MG63 (cell line): ENCODE data around the gene EZR. TPM values are rescaled to one million over a fixed set of nuclear protein-coding genes. Genes with fewer than 3 reads are reported as not detected.
"Not testable (repeated sequence)": the region's sequence is repeated elsewhere in the genome, so short reads cannot be mapped to it uniquely, and the experiment has no call there.

Experiments
- DNase-seq: peaks from one replicate; pipeline ENCODE4 v3.0.0-alpha.2; 2020
- H3K27me3 ChIP-seq: fragments of 250-450 bp; sonication (Bioruptor Pico); 2 replicates; pipeline ENCODE4 v1.5.1; 2020; ENCODE audit warnings: mild to moderate bottlenecking, moderate library complexity
- H3K36me3 ChIP-seq: fragments of 250-450 bp; sonication (Bioruptor Pico); 2 replicates; pipeline ENCODE4 v1.5.1; 2020; ENCODE audit warnings: mild to moderate bottlenecking, moderate library complexity
- H3K4me3 ChIP-seq: fragments of 250-450 bp; sonication (Bioruptor Pico); 2 replicates; pipeline ENCODE4 v1.5.1; 2020; ENCODE audit warnings: mild to moderate bottlenecking, moderate library complexity
- H3K9me3 ChIP-seq: fragments of 250-450 bp; sonication (Bioruptor Pico); 2 replicates; pipeline ENCODE4 v1.5.1; 2020; ENCODE audit warnings: mild to moderate bottlenecking, moderate library complexity
- total RNA-seq: library from RNA; depleted of rRNA; stranded (reverse); fragments of >200 nt; shearing (Covaris generic); gene quantifications from 2 replicates; pipeline ENCODE4 v1.2.3, GENCODE V29; 2014; ENCODE audit warnings: low replicate concordance

Gene EZR
- total RNA-seq, 1 experiment from 2014 or later: 226 TPM

DNA sequence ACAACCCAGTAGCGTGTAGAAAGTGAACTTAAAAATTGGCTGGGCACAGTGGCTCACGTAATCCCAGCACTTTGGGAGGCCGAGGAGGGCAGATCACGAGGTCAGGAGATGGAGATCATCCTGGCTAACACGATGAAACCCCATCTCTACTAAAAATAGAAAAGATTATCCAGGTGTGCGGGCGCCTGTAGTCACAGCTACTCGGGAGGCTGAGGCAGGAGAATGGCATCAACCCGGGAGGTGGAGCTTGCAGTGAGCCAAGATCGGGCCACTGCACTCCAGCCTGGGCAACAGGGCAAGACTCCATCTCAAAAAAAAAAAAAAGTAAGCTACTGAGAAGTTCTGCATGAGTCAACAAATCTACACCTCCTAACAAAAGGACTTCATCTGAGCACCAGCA, 26.7 kb downstream of the EZR start:
- peaks cover 29% of the 10 kb centered on the region for H3K36me3 ChIP-seq
- not testable (repeated sequence) for DNase-seq, H3K9me3 ChIP-seq

DNA sequence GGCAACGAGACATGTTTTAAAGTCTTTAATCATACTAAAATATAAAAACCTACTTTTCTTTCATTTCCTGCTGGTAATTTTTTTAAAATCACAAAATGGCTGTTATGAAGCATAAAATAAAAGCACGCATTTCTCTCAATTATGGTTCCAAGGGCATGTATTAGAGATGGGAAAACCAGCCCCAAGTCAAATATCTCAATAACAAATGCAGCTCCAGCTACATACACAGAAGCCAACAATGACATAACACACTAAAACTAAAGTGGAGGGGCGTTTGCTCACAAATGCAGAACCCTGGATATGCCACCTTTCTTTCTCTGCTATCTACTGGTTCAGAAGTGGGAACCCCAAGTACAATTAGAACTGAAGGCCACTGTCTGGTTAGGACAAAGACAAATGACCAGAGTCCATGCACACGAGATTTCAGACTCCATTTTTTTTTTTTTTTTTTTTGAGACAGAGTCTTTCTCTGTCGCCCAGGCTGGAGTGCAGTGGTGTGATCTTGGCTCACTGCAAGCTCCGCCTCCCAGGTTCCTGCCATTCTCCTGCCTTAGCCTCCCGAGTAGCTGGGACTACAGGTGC, 27.8 kb downstream of the EZR start:
- Histone ChIP-seq H3K4me3 (no peak overlapping the region), H3K27me3 (no peaks in the 10 kb centered on the region), H3K9me3 (no peaks in the 10 kb centered on the region), H3K36me3 (peaks cover 37% of the 10 kb centered on the region)
- DNase-seq: no peak

More for the DNA sequence above, 26.7 kb downstream of the EZR start:
- H3K27me3 ChIP-seq, H3K4me3 ChIP-seq: not testable (repeated sequence)

DNA sequence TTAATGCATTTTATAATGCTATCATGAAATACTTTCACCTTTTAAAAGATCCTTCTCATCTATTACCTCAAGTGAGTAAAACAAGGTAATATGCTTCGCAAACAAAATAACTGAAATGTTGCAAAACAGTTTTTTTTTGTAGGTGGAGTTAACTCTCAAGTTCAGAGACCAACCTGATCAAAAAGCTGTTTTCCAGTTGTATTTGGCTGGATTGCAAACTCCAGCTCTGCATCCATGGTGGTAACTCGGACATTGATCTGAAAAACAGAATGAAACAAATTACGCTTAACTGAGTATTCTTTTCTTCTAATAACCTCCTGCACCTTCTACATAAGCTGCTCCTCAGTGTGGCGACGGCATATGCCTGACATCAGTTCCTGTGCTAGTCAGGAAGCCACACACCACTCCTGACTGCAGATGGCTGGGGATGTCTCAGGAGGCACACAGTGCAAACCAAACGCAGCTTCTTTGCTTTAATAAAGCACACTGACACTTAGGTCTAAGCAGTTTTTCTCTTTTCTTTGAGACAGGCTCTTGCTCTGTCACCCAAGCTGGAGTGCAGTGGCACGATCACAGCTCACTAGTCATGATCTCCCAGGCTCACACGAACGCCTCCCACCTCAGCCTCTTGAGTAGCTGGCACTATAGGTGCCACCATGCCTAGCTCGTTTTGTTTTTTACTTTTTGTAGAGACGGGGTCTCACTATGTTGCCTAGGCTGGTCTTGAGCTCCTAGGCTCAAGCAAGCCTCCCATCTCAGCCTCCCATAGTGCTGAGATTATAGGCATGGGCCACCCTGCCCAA, 29.9 kb downstream of the EZR start:
- Histone ChIP-seq H3K4me3 (no peak overlapping the region), H3K9me3 (no peaks in the 10 kb centered on the region), H3K36me3 (peaks cover 56% of the 10 kb centered on the region), H3K27me3 (no peaks in the 10 kb centered on the region)
- DNase-seq: no peak

- DNase-seq: no peak
- H3K27me3 ChIP-seq: no peaks in the 10 kb centered on the region
- no peaks in the 10 kb centered on the region for H3K9me3 ChIP-seq
- H3K36me3 ChIP-seq: peaks cover 76% of the 10 kb centered on the region
- no peak overlapping the region for H3K4me3 ChIP-seq
These were observed 31.8 kb downstream of the EZR start for GRCh38 chr6:158787395-158787794.

DNA sequence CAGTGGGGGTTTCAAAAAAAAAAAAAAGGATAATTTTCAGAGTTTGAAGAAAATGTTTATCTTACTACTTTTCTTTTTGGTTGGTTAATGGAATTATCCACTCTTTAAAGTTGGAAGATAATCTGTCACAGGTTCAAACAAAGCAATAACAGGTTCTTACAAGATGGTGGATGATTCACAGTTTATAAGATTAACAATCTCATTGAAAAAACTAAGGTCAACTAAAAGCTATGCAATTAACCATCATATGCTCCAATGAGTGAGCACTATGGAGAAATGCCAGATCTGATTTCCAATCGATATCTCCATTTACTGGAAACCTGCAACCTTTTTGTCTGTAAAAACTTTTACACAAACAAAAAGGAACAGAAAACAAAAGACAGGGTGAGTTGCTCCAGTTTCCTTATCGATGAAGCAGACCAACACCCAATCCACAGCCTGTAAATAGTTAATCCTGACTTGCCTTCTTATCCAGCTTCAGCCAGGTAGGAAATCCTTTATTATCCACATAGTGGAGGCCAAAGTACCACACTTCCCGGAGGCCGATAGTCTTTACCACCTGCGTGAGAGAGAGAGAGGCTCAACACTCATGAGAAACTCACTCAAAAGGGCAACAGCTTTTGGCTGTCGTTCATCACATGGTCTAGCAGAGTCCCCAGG, 32.4 kb downstream of the EZR start:
- Histone ChIP-seq H3K27me3 (no peaks in the 10 kb centered on the region), H3K36me3 (peaks cover 79% of the 10 kb centered on the region), H3K9me3 (no peaks in the 10 kb centered on the region), H3K4me3 (no peak overlapping the region)
- no peak for DNase-seq

GRCh38 chr6:158785036-158785435, 34.1 kb downstream of the EZR start:
- Histone ChIP-seq H3K9me3 (no peaks in the 10 kb centered on the region), H3K36me3 (peaks cover 94% of the 10 kb centered on the region), H3K4me3 (no peak overlapping the region), H3K27me3 (no peaks in the 10 kb centered on the region)
- no peak for DNase-seq

DNA sequence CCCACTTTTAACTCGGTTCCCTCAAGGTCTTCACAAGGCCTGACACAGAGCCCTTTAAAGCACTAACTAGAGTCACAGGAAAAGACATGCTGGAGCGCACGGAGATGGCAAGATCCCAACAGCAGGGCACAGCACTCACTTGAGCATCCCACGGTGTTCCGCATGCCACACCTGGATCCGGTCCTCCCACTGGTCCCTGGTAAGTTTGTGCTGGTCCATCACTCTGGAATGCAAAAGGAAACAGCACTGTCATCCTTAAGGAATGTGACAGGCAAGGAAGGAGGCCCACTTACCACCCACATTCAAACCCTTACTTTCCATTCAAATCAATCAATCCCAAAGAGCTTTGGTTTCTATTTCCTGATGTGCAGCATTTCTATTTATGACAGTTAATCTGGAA, 34.7 kb downstream of the EZR start:
- no peaks in the 10 kb centered on the region for H3K27me3 ChIP-seq
- H3K36me3 ChIP-seq: peaks cover 95% of the 10 kb centered on the region
- H3K4me3 ChIP-seq: no peak overlapping the region
- H3K9me3 ChIP-seq: no peaks in the 10 kb centered on the region
- no peak for DNase-seq

GRCh38 chr6:158783851-158784250, 35.3 kb downstream of the EZR start:
- Histone ChIP-seq H3K4me3 (no peak overlapping the region), H3K27me3 (no peaks in the 10 kb centered on the region), H3K36me3 (peaks cover 95% of the 10 kb centered on the region), H3K9me3 (no peaks in the 10 kb centered on the region)
- no peak for DNase-seq

GRCh38 chr6:158783167-158783450, 36.1 kb downstream of the EZR start:
- H3K36me3 ChIP-seq: peaks cover 98% of the 10 kb centered on the region
- H3K27me3 ChIP-seq: no peaks in the 10 kb centered on the region
- no peaks in the 10 kb centered on the region for H3K9me3 ChIP-seq
- DNase-seq: no peak
- no peak overlapping the region for H3K4me3 ChIP-seq

GRCh38 chr6:158782432-158783166, 36.6 kb downstream of the EZR start:
- DNase-seq: no peak
- Histone ChIP-seq H3K36me3 (peaks cover 98% of the 10 kb centered on the region), H3K27me3 (no peaks in the 10 kb centered on the region), H3K4me3 (no peak overlapping the region), H3K9me3 (no peaks in the 10 kb centered on the region)

- no peak for DNase-seq
- Histone ChIP-seq H3K9me3 (no peaks in the 10 kb centered on the region), H3K4me3 (no peak overlapping the region), H3K36me3 (peaks cover 98% of the 10 kb centered on the region), H3K27me3 (no peaks in the 10 kb centered on the region)
These were observed 37.3 kb downstream of the EZR start for GRCh38 chr6:158781692-158782373.

- Histone ChIP-seq H3K27me3 (no peaks in the 10 kb centered on the region), H3K36me3 (peaks cover 98% of the 10 kb centered on the region), H3K4me3 (no peak overlapping the region), H3K9me3 (no peaks in the 10 kb centered on the region)
- DNase-seq: no peak
These were observed 38.0 kb downstream of the EZR start for GRCh38 chr6:158780988-158781691.

DNA sequence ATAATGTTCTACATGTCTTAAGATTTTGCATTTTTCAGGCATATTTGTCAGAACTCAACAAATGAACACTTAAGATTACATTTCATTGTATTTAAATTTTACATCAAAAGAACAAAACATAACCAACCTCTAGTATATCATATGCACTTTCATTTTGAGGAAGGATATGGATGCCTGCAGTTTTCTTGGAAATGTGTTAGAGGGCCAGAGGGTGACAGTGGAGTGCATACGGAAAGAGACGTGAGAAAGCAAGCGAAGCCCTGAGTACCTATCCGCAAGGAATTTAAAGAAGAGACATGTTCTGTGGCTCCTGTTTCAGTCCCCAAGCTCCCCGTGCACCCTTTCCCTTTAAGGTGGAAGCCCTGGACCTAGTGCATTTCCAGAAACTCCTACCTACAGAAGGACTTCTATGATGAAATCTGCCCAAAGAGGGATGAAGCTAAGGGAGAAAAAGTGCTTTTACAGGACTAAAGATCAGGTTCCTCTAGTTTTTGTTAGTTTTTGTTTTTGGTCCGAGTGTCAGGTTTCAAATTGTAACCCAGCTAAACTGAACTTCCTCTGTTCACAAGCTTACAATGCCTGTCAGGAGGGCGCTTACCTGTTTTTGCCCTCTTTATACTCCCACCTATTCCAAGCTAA, 38.8 kb downstream of the EZR start:
- DNase-seq: no peak
- no peak overlapping the region for H3K4me3 ChIP-seq
- H3K36me3 ChIP-seq: peaks cover 98% of the 10 kb centered on the region
- H3K9me3 ChIP-seq: no peaks in the 10 kb centered on the region
- H3K27me3 ChIP-seq: no peaks in the 10 kb centered on the region

DNA sequence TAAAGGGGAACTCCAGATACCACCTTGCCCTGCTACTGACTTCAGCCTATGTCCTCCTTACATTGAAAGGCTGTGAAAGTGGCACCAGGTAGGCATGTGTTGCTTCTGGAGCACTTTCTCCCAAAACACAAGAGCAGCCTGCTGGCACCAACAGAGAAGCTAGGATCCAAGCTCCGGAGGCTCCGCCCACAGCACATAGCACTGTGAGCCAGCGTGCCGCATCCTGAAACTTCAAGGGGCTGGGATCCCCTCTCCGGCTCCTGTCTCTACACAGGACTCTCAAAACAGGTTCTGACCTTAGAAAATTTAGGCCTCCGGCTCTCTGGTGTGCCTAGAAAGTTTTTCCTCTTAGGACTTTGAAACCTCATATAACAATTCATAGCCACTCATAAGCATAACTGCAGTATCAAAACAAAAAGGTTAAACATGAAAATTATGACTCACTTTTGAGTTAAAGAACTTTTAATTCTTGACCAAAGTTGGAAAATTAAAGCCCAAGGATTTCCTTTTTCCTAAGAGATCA, 41.1 kb downstream of the EZR start:
- no peak for DNase-seq
- H3K4me3 ChIP-seq: no peak overlapping the region
- H3K36me3 ChIP-seq: peaks cover 93% of the 10 kb centered on the region
- H3K9me3 ChIP-seq: no peaks in the 10 kb centered on the region
- no peaks in the 10 kb centered on the region for H3K27me3 ChIP-seq

DNA sequence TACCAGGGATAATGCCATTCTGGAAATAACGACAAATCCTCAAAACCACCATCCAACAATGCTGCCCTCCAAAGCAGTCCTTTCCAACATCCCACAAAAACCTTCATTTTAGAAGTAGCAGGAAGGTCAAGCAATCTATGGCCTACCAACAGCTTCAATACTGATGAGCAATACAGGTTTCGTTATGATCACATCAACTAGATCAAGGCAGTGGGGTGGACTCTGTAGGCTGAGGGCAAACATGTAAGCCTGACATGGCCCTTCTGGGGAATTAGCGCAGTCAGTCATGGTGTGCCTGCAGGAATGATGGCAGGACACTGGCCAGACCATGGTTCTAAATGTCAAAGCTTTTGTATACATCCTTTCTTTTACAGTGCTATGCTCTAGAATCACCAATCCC, 41.7 kb downstream of the EZR start:
- Histone ChIP-seq H3K4me3 (no peak overlapping the region), H3K36me3 (peaks cover 87% of the 10 kb centered on the region), H3K27me3 (no peaks in the 10 kb centered on the region), H3K9me3 (no peaks in the 10 kb centered on the region)
- DNase-seq: no peak

GRCh38 chr6:158776737-158777136, 42.4 kb downstream of the EZR start:
- Histone ChIP-seq H3K4me3 (no peak overlapping the region), H3K9me3 (no peaks in the 10 kb centered on the region), H3K36me3 (peaks cover 86% of the 10 kb centered on the region), H3K27me3 (no peaks in the 10 kb centered on the region)
- no peak for DNase-seq
